ENCODE measurements around the gene MBD3L2.

Gene MBD3L2

DNA sequence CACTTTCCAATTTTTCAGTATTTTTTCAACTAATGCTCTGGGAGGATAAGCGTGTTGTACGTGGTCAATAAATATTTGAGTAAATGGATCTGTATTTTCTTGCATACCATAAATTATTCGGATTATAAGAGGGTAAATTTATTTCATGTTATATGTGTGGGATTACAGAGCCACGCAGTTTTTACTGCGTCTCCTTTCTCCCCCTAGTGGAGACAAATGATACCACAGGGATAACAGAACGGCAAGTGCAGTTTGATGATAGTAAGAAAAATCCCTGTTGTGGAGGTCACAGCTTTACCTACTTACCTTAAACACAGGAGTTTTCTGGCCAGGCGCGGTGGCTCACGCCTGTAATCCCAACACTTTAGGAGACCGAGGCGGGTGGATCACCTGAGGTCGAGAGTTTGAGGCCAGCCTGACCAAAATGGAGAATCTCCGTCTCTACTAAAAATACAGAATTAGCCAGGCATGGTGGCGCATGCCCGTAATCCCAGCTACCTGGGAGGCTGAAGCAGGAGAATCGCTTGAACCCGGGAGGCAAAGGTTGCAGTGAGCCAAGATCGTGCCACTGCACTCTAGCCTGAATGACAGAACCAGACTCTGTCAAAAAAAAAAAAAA, 44.7 kb upstream of the MBD3L2 start:
- TF ChIP-seq CTCF (IDR thresholded peaks at IDR 0.05; ENCODE audit: insufficient read depth, low read length, poor library complexity, severe bottlenecking), result peak; percentile 60
- TF ChIP-seq EZH2phosphoT487 (conservative IDR thresholded peaks at IDR 0.05; ENCODE audit: low read length), result no peak
- no peak overlapping the region for H3K4me3 ChIP-seq (ENCODE audit: insufficient read depth, low read length, poor library complexity, severe bottlenecking)
- no peaks in the 10 kb centered on the region for H4K20me1 ChIP-seq (ENCODE audit: low read depth, low read length)
- H3K9me3 ChIP-seq (ENCODE audit: insufficient read depth, low read length), result no peaks in the 10 kb centered on the region
- H2AFZ ChIP-seq (ENCODE audit: low read depth, low read length, severe bottlenecking), result no peak overlapping the region
- H3K27me3 ChIP-seq (ENCODE audit: low read length), result no peaks in the 10 kb centered on the region
- no peaks in the 10 kb centered on the region for H3F3A ChIP-seq (ENCODE audit: insufficient read depth)
- H3K27ac ChIP-seq (ENCODE audit: low read depth, low read length), result no peak overlapping the region
- no peaks in the 10 kb centered on the region for H3K9me2 ChIP-seq (replicated peaks; ENCODE audit: insufficient read depth, low read length)
- no peaks in the 10 kb centered on the region for H3K36me3 ChIP-seq (ENCODE audit: low read length)
- H3K9ac ChIP-seq (ENCODE audit: low read length), result no peak overlapping the region
- H3K79me2 ChIP-seq (ENCODE audit: insufficient read depth, low read length), result no peaks in the 10 kb centered on the region
- H3K4me2 ChIP-seq (ENCODE audit: low read depth, low read length, poor library complexity, severe bottlenecking), result no peak overlapping the region

GRCh38 chr19:7006135-7006704, 42.9 kb upstream of the MBD3L2 start:
- Histone ChIP-seq H3K36me3 (ENCODE audit: low read length) (no peaks in the 10 kb centered on the region), H3K4me3 (ENCODE audit: insufficient read depth, low read length, poor library complexity, severe bottlenecking) (no peak overlapping the region), H3K4me2 (ENCODE audit: low read depth, low read length, poor library complexity, severe bottlenecking) (no peak overlapping the region), H3F3A (ENCODE audit: insufficient read depth) (no peaks in the 10 kb centered on the region), H3K9ac (ENCODE audit: low read length) (no peak overlapping the region), H3K9me2 (replicated peaks; ENCODE audit: insufficient read depth, low read length) (no peaks in the 10 kb centered on the region), H3K27ac (ENCODE audit: low read depth, low read length) (no peak overlapping the region), H3K27me3 (ENCODE audit: low read length) (no peaks in the 10 kb centered on the region), H2AFZ (ENCODE audit: low read depth, low read length, severe bottlenecking) (no peak overlapping the region), H4K20me1 (ENCODE audit: low read depth, low read length) (no peaks in the 10 kb centered on the region), H3K79me2 (ENCODE audit: insufficient read depth, low read length) (no peaks in the 10 kb centered on the region), H3K9me3 (ENCODE audit: insufficient read depth, low read length) (no peaks in the 10 kb centered on the region)
- no peak for TF ChIP-seq EZH2phosphoT487 (conservative IDR thresholded peaks at IDR 0.05; ENCODE audit: low read length)
- TF ChIP-seq CTCF (IDR thresholded peaks at IDR 0.05; ENCODE audit: insufficient read depth, low read length, poor library complexity, severe bottlenecking), result no peak

- Histone ChIP-seq H3K4me3 (ENCODE audit: insufficient read depth, low read length, poor library complexity, severe bottlenecking) (no peak overlapping the region), H3K4me2 (ENCODE audit: low read depth, low read length, poor library complexity, severe bottlenecking) (no peak overlapping the region), H3K9me2 (replicated peaks; ENCODE audit: insufficient read depth, low read length) (no peaks in the 10 kb centered on the region), H3K9ac (ENCODE audit: low read length) (no peak overlapping the region), H4K20me1 (ENCODE audit: low read depth, low read length) (no peaks in the 10 kb centered on the region), H3K27ac (ENCODE audit: low read depth, low read length) (no peak overlapping the region), H3K36me3 (ENCODE audit: low read length) (no peaks in the 10 kb centered on the region), H3K27me3 (ENCODE audit: low read length) (no peaks in the 10 kb centered on the region), H2AFZ (ENCODE audit: low read depth, low read length, severe bottlenecking) (no peak overlapping the region), H3K79me2 (ENCODE audit: insufficient read depth, low read length) (no peaks in the 10 kb centered on the region), H3K9me3 (ENCODE audit: insufficient read depth, low read length) (no peaks in the 10 kb centered on the region), H3F3A (ENCODE audit: insufficient read depth) (no peaks in the 10 kb centered on the region)
- TF ChIP-seq CTCF (IDR thresholded peaks at IDR 0.05; ENCODE audit: insufficient read depth, low read length, poor library complexity, severe bottlenecking), result no peak
- TF ChIP-seq EZH2phosphoT487 (conservative IDR thresholded peaks at IDR 0.05; ENCODE audit: low read length), result no peak
Observed at GRCh38 chr19:7007859-7008258, 41.3 kb upstream of the MBD3L2 start.
